GM18505 (cell line): Measurements from ENCODE around the gene PRR13.
"Not testable (repeated sequence)": the region's sequence is repeated elsewhere in the genome, so short reads cannot be mapped to it uniquely, and the experiment has no call there.

Experiments used
- ATAC-seq: cut with Tn5 transposase; IDR thresholded peaks from one replicate; pipeline ENCODE4 v1.9.1; 2021; ENCODE audit not compliant: unreplicated experiment
- POLR2A ChIP-seq: IDR thresholded peaks from 4 replicates; pipeline ENCODE4 v1.6.1; 2011; ENCODE audit warnings: borderline replicate concordance; ENCODE audit not compliant: insufficient read depth, insufficient read length; ENCODE audit errors: extremely low read depth

The PRR13 gene

GRCh38 chr12:53424626-53425514, 16.7 kb upstream of the PRR13 start:
- ATAC-seq: no peak
- no peak for TF ChIP-seq POLR2A

DNA sequence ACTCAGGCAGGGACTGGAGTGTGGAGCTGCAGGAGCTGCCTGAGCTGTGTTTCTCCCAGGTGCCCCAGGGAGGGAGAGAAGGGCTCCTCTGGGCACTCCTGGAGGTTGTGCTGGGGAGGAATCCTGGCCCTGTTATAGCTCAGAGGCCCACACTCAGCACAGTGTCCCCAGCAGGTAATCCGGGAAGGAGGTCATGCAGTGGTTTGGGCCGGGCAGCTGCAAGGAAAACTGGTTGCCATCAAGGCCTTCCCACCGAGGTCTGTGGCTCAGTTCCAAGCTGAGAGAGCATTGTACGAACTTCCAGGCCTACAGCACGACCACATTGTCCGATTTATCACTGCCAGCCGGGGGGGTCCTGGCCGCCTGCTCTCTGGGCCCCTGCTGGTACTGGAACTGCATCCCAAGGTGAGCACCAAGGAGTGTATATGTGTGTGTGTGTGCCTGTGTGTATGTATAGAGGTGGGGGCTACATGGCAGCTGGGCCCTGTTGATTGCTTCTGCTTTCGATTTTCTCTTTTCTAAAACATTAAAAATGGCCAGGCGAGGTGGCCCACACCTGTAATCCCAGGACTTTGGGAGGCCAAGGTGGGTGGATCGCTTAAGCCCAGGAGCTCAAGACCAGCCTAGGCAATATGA, 15.9 kb upstream of the PRR13 start:
- no peak for ATAC-seq
- no peak for TF ChIP-seq POLR2A

DNA sequence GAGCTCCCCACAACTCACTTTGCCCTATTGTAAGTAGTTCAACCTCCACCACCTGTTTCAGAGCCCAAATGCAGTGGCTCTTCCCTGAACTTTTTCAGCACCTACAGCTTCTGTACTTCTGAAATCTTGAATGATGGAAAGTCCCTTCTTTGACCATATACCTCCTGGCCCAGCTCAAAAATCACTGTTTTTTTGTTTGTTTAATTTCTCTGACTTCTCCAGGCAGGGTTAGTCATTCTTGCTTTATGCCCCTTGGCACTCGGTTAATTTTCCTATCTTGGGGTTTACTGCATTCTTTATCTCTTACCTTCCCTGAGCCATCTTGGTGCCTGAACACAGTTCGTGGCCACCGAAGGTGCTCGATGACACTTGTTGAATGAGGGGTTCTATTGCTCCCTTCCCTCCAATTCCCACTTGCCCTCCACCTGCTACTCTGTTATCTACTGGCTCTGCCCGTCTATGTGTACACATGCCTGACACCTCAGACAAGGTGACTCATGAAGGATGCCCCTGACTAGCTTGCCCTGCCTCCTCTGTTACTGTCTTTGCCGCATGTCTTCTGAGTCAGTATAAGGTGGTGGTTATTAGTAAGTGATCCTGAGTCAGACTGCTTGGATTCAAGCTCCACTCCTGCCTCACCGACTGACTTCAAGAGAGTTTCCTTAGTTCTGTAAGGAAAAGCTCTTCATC, 13.5 kb upstream of the PRR13 start:
- no peak for ATAC-seq
- TF ChIP-seq POLR2A: no peak

DNA sequence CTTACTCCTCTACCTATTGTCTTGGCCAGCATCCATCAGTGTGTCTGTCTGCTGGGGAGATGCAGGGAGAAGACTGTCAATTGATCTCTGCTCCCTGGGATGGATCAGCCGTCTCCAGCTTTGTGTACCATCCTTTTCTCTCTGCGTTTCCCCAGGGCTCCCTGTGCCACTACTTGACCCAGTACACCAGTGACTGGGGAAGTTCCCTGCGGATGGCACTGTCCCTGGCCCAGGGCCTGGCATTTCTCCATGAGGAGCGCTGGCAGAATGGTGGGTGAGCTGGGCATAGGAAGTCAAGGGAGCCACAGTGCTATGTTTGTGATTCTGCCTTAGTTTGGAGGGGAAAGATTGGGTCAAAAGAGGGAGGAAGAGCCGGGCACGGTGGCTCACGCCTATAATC, 12.8 kb upstream of the PRR13 start:
- ATAC-seq: no peak
- no peak for TF ChIP-seq POLR2A

DNA sequence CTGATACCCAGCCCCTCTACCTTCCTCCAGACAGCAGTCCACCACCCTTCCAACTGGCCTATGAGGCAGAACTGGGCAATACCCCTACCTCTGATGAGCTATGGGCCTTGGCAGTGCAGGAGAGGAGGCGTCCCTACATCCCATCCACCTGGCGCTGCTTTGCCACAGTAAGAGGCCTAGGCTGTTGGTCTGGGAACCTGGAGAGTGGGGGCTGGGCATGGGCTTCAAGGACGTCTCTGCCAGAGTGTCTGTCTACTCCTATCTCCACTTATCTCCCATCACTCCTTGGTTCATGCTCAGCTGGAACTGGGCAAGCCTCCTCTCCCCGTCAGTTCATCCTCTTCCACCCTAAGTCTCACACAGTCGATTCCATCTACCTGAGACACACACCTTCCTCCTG, 11.4 kb upstream of the PRR13 start:
- no peak for TF ChIP-seq POLR2A
- no peak for ATAC-seq

DNA sequence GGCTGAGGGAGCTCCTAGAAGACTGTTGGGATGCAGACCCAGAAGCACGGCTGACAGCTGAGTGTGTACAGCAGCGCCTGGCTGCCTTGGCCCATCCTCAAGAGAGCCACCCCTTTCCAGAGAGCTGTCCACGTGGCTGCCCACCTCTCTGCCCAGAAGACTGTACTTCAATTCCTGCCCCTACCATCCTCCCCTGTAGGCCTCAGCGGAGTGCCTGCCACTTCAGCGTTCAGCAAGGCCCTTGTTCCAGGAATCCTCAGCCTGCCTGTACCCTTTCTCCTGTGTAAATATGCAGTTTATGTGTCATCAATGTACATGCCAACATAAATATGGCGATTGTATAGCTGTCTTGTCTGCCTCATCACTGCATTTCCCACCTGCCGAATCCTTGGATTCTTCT, 10.3 kb upstream of the PRR13 start:
- no peak for ATAC-seq
- no peak for TF ChIP-seq POLR2A

DNA sequence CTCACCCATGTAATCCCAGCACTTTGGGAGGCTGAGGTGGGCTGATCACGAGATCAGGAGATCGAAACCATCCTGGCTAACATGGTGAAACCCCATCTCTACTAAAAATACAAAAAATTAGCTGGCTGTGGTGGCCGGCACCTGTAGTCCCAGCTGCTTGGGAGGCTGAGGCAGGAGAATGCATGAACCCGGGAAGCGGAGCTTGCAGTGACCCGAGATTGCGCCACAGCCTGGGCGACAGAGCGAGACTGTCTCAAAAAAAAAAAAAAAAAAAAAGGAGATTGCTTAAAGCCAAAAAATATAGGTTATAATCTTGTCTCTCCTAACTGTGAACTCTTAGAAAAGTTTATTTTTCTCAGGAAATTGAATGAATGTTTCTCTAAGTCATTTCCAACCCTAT, 6.2 kb upstream of the PRR13 start:
- ATAC-seq: not testable (repeated sequence)

GRCh38 chr12:53439582-53439981, 2.0 kb upstream of the PRR13 start:
- not testable (repeated sequence) for ATAC-seq

- ATAC-seq: no peak
- no peak for TF ChIP-seq POLR2A
These were observed 2.4 kb downstream of the PRR13 start for GRCh38 chr12:53443955-53444354.

GRCh38 chr12:53444593-53445325, 3.2 kb downstream of the PRR13 start:
- not testable (repeated sequence) for ATAC-seq

DNA sequence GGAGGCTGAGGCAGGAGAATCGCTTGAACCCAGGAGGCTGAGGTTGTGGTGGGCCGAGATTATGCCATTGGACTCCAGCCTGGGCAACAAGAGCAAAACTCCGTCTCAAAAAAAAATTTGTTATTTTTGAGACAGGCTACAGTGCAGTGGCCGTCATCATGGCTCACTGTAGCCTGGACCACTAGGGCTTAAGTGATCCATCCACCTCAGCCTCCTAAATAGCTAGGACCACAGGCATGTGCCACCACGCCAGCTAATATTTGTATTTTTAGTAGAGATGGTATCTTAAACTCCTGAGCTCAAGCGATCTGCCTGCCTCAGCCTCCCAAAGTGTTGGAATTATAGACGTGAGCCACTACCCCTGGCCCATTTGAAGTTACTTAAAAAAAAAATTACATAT, 9.4 kb downstream of the PRR13 start:
- no peak for TF ChIP-seq POLR2A
- ATAC-seq: no peak

DNA sequence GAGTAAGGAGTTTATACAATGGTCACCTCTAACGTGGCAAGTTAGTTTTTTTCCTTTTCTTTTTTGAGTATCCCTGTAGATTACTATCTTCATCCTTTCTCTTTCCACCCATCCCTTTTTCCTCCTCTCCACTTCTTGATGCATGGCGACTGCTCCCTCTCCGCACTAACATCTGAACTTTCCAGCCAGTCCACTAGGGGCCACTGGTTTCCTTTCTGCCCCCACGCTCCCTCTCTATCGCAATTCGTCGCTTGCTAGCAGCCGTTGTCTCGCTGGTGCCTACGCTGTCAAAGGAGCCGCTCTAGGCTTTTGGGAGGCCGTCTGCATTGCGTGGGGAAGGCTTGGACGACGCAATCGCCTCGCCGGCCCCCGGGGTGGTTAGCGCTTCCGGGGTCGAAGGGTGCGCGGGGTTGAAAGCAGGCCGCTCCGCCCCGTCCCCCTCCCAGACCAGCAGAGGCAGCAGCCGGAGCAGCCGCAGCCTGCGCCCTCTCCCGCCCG, 10.2 kb downstream of the PRR13 start, which contains the start of gene PCBP2:
TSS of gene PCBP2 (plus strand) at position 442 of the 498 bp plus-strand sequence. CDS start 2,699 bp downstream, outside the sequence.
- peak; percentile 89 for ATAC-seq
- TF ChIP-seq POLR2A: peak; percentile 89
